Cardiac fibroblast (primary cell): ENCODE results near the gene SLC5A10.

Source experiments
- DNase-seq, 2 donors: peaks; one replicate each; pipeline versions ENCODE4 v3.0.0 to v3.0.0-alpha.2; 2010; ENCODE audit warnings: low read depth in 2 of 2
- H3K4me3 ChIP-seq, 2 donors: replicated peaks in 1 of 2; 1 replicate in 1 of 2; 2 replicates in 1 of 2; pipeline ENCODE4 v1.5.1; 2011; ENCODE audit warnings: low read depth in 2 of 2, low read length in 2 of 2, mild to moderate bottlenecking in 2 of 2, moderate library complexity in 1 of 2
- CTCF ChIP-seq: IDR thresholded peaks from one replicate; pipeline ENCODE4 v1.5.1; 2011; ENCODE audit warnings: low read depth, mild to moderate bottlenecking, low read length, inconsistent platforms

Gene SLC5A10

GRCh38 chr17:19001907-19002590 is 50.1 kb downstream of the SLC5A10 start:
- no peak for DNase-seq
- H3K4me3 ChIP-seq = peak overlapping the region in 1 of 2 donors; percentile 62

GRCh38 chr17:19002805-19003542 is 51.0 kb downstream of the SLC5A10 start:
- peak; percentile 38 to 65 for DNase-seq
- H3K4me3 ChIP-seq = peak overlapping the region; percentile 62 to 63
- no peak for TF ChIP-seq CTCF

More at GRCh38 chr17:19001907-19002590, 50.1 kb downstream of the SLC5A10 start:
- TF ChIP-seq CTCF = no peak

- H3K4me3 ChIP-seq = peak overlapping the region; percentile 62 to 63
- no peak for TF ChIP-seq CTCF
- DNase-seq = peak; percentile 22 to 41
Measured at GRCh38 chr17:19003543-19004420, 51.8 kb downstream of the SLC5A10 start.

GRCh38 chr17:19004421-19005136 is 52.6 kb downstream of the SLC5A10 start, which contains the start of gene FAM83G:
TSS of gene FAM83G (minus strand) at chr17:19004764. CDS start at chr17:19004041, 723 bp downstream.
- peak; percentile 52 to 70 for DNase-seq
- H3K4me3 ChIP-seq = peak within 1 kb of the TSS; percentile 62 to 63
- no peak for TF ChIP-seq CTCF

- H3K4me3 ChIP-seq = no peak overlapping the region
- no peak for DNase-seq
- no peak for TF ChIP-seq CTCF
Measured at GRCh38 chr17:19005137-19005773, 53.3 kb downstream of the SLC5A10 start.
